Subcutaneous abdominal adipose tissue (tissue), 5 donors: Measurements from ENCODE around the gene FBXL12.
"Not testable (repeated sequence)": the region's sequence is repeated elsewhere in the genome, so short reads cannot be mapped to it uniquely, and the experiment has no call there.

Experiments
- H3K27ac ChIP-seq: one replicate; pipeline ENCODE4 v1.7.0; 2013; ENCODE audit warnings: low read depth, mild to moderate bottlenecking, inconsistent platforms, low read length, moderate library complexity
- H3K27me3 ChIP-seq, 5 donors: one replicate each; pipeline ENCODE4 v1.7.0; 2013; ENCODE audit warnings: low read length in 5 of 5, inconsistent platforms in 1 of 5; ENCODE audit not compliant: control insufficient read depth in 5 of 5, insufficient read depth in 4 of 5
- H3K36me3 ChIP-seq, 5 donors: one replicate each; pipeline ENCODE4 v1.7.0; 2013; ENCODE audit warnings: low read length in 5 of 5; ENCODE audit not compliant: control insufficient read depth in 5 of 5, insufficient read depth in 5 of 5
- H3K4me1 ChIP-seq, 5 donors: one replicate each; pipeline ENCODE4 v1.7.0; 2013; ENCODE audit warnings: low read length in 5 of 5, mild to moderate bottlenecking in 3 of 5, moderate library complexity in 1 of 5; ENCODE audit not compliant: control insufficient read depth in 5 of 5, insufficient read depth in 5 of 5
- H3K4me3 ChIP-seq, 5 donors: one replicate each; pipeline ENCODE4 v1.7.0; 2013; ENCODE audit warnings: low read length in 5 of 5, low read depth in 1 of 5
- H3K9ac ChIP-seq, 5 donors: one replicate each; pipeline ENCODE4 v1.7.0; 2013; ENCODE audit warnings: low read length in 5 of 5, mild to moderate bottlenecking in 4 of 5, moderate library complexity in 3 of 5
- H3K9me3 ChIP-seq, 5 donors: one replicate each; pipeline ENCODE4 v1.7.0; 2013; ENCODE audit warnings: low read length in 5 of 5; ENCODE audit not compliant: control insufficient read depth in 5 of 5
- donor health status: healthy.
- donor health status: healthy.
- donor health status: healthy.
- donor health status: healthy.
- donor health status: healthy.

Gene FBXL12

DNA sequence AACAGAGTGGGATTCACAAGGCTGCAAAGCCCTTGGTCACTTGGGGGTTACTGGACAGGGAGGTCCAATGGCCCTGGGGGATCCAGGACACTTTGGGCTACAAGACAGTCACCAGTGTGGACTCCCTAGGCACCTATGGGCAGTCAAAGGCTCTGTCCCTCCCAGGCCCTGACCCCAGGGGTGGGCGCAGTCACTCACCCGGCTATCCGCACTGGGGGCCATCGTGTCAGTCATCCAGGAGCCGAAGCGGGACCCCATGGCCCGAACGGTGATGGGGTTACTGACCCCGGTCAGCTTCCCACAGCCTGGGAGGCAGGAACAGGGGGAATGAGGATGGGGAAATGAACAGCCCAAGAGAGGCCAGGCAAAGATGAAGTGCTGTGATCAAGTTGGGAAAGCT lies 37.7 kb upstream of the FBXL12 start:
- no peak overlapping the region for H3K27ac ChIP-seq
- H3K36me3 ChIP-seq = peaks cover 0 to 39% (median 31%) of the 10 kb centered on the region in 5 donors
- no peak overlapping the region for H3K4me3 ChIP-seq
- no peaks in the 10 kb centered on the region for H3K9me3 ChIP-seq
- peaks cover 0 to 11% (median 2%) of the 10 kb centered on the region in 5 donors for H3K4me1 ChIP-seq
- no peak overlapping the region for H3K9ac ChIP-seq
- H3K27me3 ChIP-seq = no peaks in the 10 kb centered on the region

DNA sequence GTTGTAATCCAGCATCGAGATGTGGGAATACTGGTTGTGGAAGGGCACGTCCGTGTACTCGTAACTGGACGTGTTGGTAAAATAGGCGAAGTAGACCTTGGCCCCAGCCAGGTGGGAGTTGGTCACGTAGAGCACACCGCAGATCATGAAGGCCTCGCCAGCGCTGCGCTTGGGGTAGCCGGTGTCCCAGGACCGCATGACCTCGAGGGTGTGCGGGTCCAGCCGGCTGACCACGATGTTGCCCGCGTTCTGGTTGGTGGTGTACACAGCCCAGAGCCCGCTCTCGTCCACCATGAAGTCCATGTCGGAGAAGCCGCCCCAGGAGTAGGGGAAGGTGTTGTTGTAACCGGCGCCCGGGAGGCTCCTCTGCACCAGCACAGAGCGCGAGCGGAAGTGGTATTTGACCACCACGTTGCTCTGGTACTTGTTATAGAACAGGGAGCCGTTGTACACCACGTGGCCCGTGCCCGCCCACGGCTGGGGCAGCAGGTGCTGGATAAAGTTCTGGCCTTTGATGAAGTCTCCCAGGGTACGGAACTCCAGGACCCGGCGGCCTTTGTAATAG lies 35.5 kb upstream of the FBXL12 start:
- Histone ChIP-seq H3K4me1 (peaks cover 0 to 11% (median 2%) of the 10 kb centered on the region in 5 donors), H3K9ac (no peak overlapping the region), H3K27me3 (no peaks in the 10 kb centered on the region), H3K9me3 (no peaks in the 10 kb centered on the region), H3K4me3 (no peak overlapping the region), H3K36me3 (peaks cover 0 to 52% (median 38%) of the 10 kb centered on the region in 5 donors), H3K27ac (no peak overlapping the region)

DNA sequence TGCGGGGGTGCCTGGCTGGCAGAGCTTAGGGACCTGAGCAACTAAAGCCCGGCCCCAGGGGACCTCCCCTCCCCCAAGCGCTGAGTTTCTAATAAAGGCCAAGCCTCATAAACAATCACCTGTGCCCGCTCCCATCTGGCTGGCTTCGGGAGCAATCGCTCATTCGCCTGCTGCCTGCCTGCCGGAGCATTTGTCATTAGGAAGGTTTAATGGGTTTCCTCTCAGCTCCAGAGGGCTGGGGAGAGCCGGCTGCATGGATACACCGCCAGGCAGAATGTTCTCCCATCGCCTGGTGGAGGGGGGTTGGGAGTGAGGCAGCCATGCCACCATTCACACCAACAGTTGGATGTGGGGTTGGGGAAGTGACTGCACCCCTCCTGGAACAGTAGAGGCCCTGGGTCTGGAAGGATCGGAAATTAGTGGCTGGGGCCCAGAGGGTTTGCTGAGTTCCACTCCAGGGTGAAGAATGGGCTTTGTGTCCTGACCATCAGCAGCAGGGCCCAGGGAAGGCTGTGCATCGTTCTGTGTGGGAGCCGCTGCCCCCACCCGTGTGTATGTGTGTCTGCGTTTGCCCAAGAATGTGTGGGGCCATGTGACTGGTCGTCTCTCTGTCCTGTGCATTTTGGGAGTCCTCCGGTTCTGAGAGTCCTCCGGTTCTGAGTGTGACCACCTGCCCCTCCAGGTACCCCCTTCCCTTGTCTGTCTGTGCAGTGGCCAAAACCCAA lies 31.5 kb upstream of the FBXL12 start:
- Histone ChIP-seq H3K36me3 (peaks cover 0 to 71% (median 39%) of the 10 kb centered on the region in 5 donors), H3K9ac (no peak overlapping the region), H3K9me3 (no peaks in the 10 kb centered on the region), H3K4me1 (peaks cover 0 to 28% (median 16%) of the 10 kb centered on the region in 5 donors), H3K27me3 (no peaks in the 10 kb centered on the region), H3K27ac (no peak overlapping the region), H3K4me3 (no peak overlapping the region)

GRCh38 chr19:9849791-9850190 lies 30.9 kb upstream of the FBXL12 start:
- Histone ChIP-seq H3K36me3 (peaks cover 0 to 75% (median 42%) of the 10 kb centered on the region in 5 donors), H3K4me1 (peaks cover 0 to 28% (median 16%) of the 10 kb centered on the region in 5 donors), H3K4me3 (no peak overlapping the region), H3K27me3 (no peaks in the 10 kb centered on the region), H3K9ac (no peak overlapping the region), H3K9me3 (no peaks in the 10 kb centered on the region), H3K27ac (no peak overlapping the region)

- Histone ChIP-seq H3K9me3 (peaks cover 0 to 3% (median 0%) of the 10 kb centered on the region in 5 donors), H3K4me3 (no peak overlapping the region), H3K27ac (no peak overlapping the region), H3K9ac (no peak overlapping the region), H3K4me1 (peaks cover 0 to 28% (median 16%) of the 10 kb centered on the region in 5 donors), H3K36me3 (peaks cover 0 to 78% (median 44%) of the 10 kb centered on the region in 5 donors), H3K27me3 (no peaks in the 10 kb centered on the region)
Measured at GRCh38 chr19:9848762-9849161, 29.9 kb upstream of the FBXL12 start.

- peaks cover 0 to 85% (median 50%) of the 10 kb centered on the region in 5 donors for H3K36me3 ChIP-seq
Measured at GRCh38 chr19:9848060-9848459, 29.2 kb upstream of the FBXL12 start.

GRCh38 chr19:9847087-9847671 lies 28.3 kb upstream of the FBXL12 start:
- H3K27me3 ChIP-seq = no peaks in the 10 kb centered on the region
- H3K4me3 ChIP-seq = no peak overlapping the region
- H3K9ac ChIP-seq = peak overlapping the region in 1 of 5 donors; percentile 4
- peaks cover 0 to 94% (median 58%) of the 10 kb centered on the region in 5 donors for H3K36me3 ChIP-seq
- peaks cover 0 to 6% (median 0%) of the 10 kb centered on the region in 5 donors for H3K9me3 ChIP-seq
- peak overlapping the region; percentile 67 for H3K27ac ChIP-seq
- peaks cover 0 to 39% (median 25%) of the 10 kb centered on the region in 5 donors for H3K4me1 ChIP-seq

More at GRCh38 chr19:9848060-9848459, 29.2 kb upstream of the FBXL12 start:
- peak overlapping the region; percentile 2 for H3K27ac ChIP-seq
- H3K4me1 ChIP-seq = peaks cover 0 to 30% (median 16%) of the 10 kb centered on the region in 5 donors
- H3K4me3 ChIP-seq = no peak overlapping the region
- no peaks in the 10 kb centered on the region for H3K27me3 ChIP-seq
- no peak overlapping the region for H3K9ac ChIP-seq
- H3K9me3 ChIP-seq = peaks cover 0 to 6% (median 0%) of the 10 kb centered on the region in 5 donors

DNA sequence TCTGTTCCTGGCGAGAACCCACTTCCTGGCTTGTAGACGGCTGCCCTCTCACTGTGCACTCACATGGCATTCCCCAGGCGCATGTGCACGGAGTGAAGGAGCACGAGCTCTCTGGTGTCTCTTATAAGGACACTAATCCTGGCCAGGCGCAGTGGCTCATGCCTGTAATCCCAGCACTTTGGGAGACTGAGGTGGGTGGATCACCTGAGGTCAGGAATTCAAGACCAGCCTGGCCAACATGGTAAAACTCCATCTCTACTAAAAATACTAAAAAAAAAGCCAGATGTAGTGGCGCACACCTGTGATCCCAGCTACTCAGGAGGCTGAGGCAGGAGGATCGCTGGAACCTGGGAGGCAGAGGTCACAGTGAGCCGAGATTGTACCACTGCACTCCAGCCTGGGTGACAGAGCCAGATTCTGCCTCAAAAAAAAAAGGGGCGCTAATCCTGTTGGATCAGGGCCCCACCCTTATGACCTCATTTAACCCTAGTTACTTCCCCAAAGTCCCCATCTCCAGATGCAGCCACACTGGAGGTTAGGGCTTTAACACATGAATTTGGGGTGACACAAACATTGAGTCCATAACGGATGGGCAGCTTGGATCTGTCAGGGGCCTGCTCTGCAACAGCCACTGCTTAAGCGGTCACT lies 24.9 kb upstream of the FBXL12 start:
- Histone ChIP-seq H3K36me3 (peaks cover 0 to 97% (median 76%) of the 10 kb centered on the region in 5 donors), H3K4me1 (peaks cover 0 to 50% (median 30%) of the 10 kb centered on the region in 5 donors)
- H3K27me3 ChIP-seq, H3K9me3 ChIP-seq, H3K9ac ChIP-seq, H3K4me3 ChIP-seq, H3K27ac ChIP-seq: not testable (repeated sequence)

GRCh38 chr19:9842834-9843625 lies 24.2 kb upstream of the FBXL12 start:
- Histone ChIP-seq H3K27ac (no peak overlapping the region), H3K36me3 (peaks cover 0 to 97% (median 74%) of the 10 kb centered on the region in 5 donors), H3K9me3 (peaks cover 0 to 6% (median 0%) of the 10 kb centered on the region in 5 donors), H3K4me3 (no peak overlapping the region), H3K9ac (no peak overlapping the region), H3K4me1 (peaks cover 0 to 50% (median 30%) of the 10 kb centered on the region in 5 donors), H3K27me3 (no peaks in the 10 kb centered on the region)
